GM19463 (cell line): ENCODE measurements around the gene AGXT.

Experiments used
- ATAC-seq: cut with Tn5 transposase; IDR thresholded peaks from one replicate; pipeline ENCODE4 v1.9.1; 2021; ENCODE audit warnings: mild to moderate bottlenecking, moderate library complexity; ENCODE audit not compliant: unreplicated experiment

Gene AGXT

GRCh38 chr2:240884745-240885144, 16.1 kb downstream of the AGXT start:
- no peak for ATAC-seq

- ATAC-seq: no peak
Measured at GRCh38 chr2:240885566-240885965, 16.9 kb downstream of the AGXT start.

- no peak for ATAC-seq
Measured at GRCh38 chr2:240886023-240886565, 17.5 kb downstream of the AGXT start.

DNA sequence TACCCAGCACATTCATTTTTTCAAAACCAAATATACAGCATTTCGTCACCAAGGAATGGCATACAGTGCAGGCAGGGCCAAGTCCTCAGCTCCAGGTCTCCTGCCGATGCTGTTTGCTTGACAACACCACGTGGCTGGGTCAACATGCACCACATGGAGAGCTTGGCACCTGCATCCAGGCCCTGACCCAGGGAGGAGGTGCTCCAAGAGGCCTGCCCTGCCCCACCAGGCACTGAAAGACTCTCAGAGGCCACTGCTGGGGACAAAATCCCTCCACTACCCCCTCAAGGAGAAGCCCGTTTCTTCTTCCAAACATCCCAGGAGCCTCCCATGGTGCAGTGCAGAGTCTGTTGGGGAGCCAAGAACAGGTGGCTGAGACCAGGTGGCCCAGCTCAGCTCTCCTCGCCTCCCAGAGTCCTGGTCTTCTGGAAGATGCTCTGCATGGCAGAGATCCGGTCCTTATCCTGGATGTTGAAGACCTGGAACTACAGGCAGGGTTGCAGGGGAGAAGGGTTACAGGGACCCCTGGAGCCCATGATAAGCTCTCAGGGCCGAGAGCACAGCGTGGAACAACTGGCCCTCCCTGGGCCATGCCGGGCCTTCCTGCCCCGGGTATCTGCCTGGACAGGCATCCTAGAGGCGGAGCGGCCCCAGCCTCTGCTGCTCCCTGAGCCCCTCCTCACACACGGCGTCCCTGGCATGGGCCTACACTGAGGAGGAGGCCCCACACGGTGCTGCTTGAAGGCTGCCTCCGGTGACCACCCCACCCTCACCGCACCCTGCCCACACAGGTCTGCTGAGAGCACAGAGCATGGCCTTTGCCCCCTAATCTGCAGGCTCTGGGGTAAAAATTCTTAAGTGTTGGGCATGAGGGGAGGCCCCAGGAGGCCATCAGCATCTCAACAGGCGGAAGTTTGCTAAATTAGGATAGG, 18.3 kb downstream of the AGXT start:
- no peak for ATAC-seq

GRCh38 chr2:240887631-240888030, 19.0 kb downstream of the AGXT start:
- ATAC-seq: no peak

GRCh38 chr2:240888130-240888889, 19.7 kb downstream of the AGXT start:
- no peak for ATAC-seq

- ATAC-seq: no peak
Measured at GRCh38 chr2:240888890-240889573, 20.4 kb downstream of the AGXT start.

DNA sequence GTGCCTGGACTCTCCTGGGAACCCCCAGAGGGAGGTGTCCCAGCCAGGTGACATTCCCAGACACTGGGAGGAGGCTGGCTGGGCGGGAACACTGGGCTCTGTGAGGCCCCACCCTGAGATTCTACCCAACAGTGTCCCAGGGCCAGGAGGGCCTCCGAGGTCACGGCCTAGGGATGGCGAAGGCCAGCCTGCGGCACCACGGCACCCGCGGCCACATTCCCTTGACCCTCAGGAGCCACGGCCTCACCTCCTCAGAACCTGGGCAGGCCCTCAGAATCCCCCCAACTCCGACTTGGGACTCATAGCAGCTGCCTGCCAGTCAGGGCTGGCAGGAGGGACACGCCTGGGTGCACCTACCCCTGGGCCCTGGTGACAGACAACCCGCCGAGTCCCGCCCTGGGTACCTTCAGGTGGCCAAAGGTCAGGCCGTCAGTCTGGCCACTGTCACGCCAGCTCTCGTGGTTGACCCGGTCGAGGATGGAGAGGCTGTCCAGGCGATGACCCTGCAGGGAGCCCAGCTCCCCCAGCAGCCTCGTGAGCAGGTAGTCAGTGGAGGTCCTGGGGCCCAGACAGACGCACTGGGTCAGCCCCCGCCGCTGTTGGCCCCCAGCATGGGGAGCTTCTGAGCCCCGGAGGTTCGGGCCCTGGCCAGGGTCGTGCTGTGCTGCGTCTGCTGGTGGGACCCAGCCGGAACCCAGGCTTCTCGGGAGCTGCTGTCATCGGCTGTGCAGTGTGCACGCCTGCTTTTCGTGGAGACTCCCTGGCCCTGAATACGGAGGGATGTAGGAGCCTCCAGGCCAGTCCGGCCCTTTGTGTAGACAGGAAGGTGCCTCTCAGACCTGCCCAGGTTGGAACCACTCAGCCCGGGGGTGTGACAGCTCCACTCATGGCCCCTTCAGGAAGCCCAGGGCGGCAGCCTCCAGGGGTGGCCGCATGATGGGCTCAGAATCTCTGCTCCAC, 21.3 kb downstream of the AGXT start:
- no peak for ATAC-seq

GRCh38 chr2:240890691-240891090, 22.1 kb downstream of the AGXT start:
- no peak for ATAC-seq

GRCh38 chr2:240891492-240892340, 23.1 kb downstream of the AGXT start:
- ATAC-seq: no peak

GRCh38 chr2:240892356-240892755, 23.7 kb downstream of the AGXT start:
- ATAC-seq: no peak

DNA sequence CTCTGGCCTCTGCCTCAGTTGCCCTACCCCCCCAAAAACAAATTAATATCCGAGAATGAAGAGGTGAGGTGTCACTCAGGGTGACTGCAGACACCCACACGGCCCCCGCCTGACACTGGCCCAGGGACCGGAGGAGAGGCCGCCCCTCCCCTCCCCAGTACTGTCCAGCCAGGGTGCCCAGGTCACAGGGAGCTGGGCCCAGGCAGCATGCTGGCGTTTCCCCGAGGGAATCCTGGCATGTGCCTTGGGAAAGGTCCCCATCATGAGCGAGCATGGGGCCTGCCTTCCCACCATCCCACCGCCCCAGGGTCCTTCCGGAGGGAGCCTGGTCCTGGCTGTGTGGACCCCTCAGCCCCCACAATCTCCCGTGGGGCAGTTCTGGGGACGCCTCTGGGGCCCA, 24.3 kb downstream of the AGXT start:
- ATAC-seq: no peak

- ATAC-seq: no peak
Measured at GRCh38 chr2:240893363-240893844, 24.8 kb downstream of the AGXT start.

DNA sequence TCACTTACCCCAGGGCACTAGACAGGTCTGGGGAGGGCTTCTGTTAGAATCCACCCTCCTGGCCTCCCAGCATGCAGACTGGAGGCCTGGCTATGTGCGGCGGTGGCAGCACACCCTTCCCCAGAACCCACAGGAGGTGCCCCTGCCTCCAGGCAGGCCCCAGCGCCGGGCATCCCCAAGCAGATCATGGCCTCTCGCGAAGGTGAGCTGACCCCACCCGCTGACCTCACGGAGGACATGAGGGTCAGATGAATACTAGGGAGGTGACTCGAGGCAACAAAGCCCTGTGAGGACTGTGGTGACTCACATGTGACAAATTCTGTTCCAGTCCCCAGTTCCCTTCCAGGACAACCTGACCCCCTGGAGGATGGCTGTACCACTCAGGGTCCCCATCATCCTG, 25.4 kb downstream of the AGXT start:
- ATAC-seq: no peak

GRCh38 chr2:240894836-240895558, 26.4 kb downstream of the AGXT start:
- no peak for ATAC-seq

- ATAC-seq: no peak
Measured at GRCh38 chr2:240895656-240896388, 27.2 kb downstream of the AGXT start, which contains the start of gene MAB21L4. Gene MAB21L4 (minus strand): TSS chr2:240896156. CDS start chr2:240895997, 159 bp downstream.

DNA sequence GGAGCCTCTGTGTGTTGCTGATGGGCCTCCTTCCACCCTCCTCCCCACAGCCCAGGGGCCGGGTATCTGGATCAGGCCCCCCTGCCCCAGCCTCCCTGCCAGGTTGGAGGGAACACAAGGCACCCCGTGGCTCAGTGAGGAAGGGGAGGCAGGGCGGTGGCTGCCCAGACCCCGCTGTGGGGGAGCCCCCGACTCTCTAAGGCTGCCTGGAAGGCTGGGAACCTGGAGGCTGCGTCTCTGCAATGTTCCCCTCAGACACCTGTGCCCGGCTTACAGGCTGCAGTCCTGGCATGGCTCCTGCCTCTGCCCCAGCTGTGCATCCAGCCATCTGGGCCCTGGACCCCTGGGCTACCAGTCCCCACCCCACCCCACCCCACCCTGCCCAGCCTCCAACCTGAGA, 27.8 kb downstream of the AGXT start:
- no peak for ATAC-seq
